BE2C (cell line): Measurements from ENCODE around the gene C16orf92.

ENCODE experiments used
- DNase-seq: peaks from one replicate; pipeline ENCODE4 v3.0.0-alpha.2; 2020
- H3K27me3 ChIP-seq: fragments of 250-450 bp; sonication (Bioruptor Pico); 2 replicates; pipeline ENCODE4 v1.5.1; 2020; ENCODE audit warnings: mild to moderate bottlenecking
- H3K36me3 ChIP-seq: fragments of 250-450 bp; sonication (Bioruptor Pico); 2 replicates; pipeline ENCODE4 v1.5.1; 2020; ENCODE audit warnings: mild to moderate bottlenecking
- H3K4me1 ChIP-seq: fragments of 250-450 bp; sonication (Bioruptor Pico); 2 replicates; pipeline ENCODE4 v1.5.1; 2020
- H3K4me3 ChIP-seq: 2 replicates; pipeline ENCODE4 v1.5.1; 2011; ENCODE audit warnings: low read depth, low read length
- H3K9me3 ChIP-seq: fragments of 250-450 bp; sonication (Bioruptor Pico); 2 replicates; pipeline ENCODE4 v1.5.1; 2020
- TF ChIP-seq, protein P1 (sequence below): IDR thresholded peaks from 2 replicates; pipeline ENCODE4 v1.5.1; 2012; ENCODE audit warnings: mild to moderate bottlenecking, low read depth, low read length

The C16orf92 gene

DNA sequence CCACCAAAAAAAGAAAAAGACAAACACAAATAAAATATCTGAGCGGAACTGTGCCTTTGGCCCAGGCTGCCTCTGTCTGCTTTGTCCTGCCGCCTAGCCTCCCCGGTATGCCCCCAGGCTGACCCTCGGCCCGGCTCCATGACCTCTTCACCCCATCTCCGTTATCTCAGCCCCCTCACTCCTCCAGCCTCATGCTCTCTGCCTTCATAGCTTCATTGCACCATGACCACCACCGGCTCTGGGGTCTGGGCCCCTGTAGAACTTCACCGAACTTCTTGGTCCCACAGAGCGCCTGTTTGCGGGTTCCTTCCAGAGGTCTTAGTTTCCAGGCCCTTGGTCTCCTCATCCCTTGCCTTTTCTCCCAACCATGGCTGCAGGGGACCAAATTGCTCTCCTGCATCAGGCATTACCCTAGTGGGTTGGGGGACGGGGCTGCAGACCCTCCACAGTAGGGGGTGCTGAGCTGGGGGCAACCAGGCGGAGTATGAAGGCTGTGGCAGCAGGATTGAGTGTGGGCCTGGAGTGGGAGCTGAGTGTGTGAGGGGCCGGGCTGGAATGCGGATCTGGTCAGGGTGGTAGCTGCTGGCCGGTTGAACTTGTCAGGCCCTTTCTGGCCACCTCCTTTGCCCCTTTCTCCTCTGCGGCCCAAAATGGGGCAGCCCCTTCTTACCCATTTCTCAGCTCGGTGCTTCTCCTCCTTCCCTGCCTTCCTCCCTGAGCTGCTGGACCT is 34.5 kb upstream of the C16orf92 start:
- peaks cover 81% of the 10 kb centered on the region for H3K36me3 ChIP-seq
- H3K9me3 ChIP-seq: no peaks in the 10 kb centered on the region
- H3K27me3 ChIP-seq: no peaks in the 10 kb centered on the region
- TF ChIP-seq, protein P1, sequence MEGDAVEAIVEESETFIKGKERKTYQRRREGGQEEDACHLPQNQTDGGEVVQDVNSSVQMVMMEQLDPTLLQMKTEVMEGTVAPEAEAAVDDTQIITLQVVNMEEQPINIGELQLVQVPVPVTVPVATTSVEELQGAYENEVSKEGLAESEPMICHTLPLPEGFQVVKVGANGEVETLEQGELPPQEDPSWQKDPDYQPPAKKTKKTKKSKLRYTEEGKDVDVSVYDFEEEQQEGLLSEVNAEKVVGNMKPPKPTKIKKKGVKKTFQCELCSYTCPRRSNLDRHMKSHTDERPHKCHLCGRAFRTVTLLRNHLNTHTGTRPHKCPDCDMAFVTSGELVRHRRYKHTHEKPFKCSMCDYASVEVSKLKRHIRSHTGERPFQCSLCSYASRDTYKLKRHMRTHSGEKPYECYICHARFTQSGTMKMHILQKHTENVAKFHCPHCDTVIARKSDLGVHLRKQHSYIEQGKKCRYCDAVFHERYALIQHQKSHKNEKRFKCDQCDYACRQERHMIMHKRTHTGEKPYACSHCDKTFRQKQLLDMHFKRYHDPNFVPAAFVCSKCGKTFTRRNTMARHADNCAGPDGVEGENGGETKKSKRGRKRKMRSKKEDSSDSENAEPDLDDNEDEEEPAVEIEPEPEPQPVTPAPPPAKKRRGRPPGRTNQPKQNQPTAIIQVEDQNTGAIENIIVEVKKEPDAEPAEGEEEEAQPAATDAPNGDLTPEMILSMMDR: no peak
- no peak overlapping the region for H3K4me3 ChIP-seq
- no peaks in the 10 kb centered on the region for H3K4me1 ChIP-seq
- no peak for DNase-seq

DNA sequence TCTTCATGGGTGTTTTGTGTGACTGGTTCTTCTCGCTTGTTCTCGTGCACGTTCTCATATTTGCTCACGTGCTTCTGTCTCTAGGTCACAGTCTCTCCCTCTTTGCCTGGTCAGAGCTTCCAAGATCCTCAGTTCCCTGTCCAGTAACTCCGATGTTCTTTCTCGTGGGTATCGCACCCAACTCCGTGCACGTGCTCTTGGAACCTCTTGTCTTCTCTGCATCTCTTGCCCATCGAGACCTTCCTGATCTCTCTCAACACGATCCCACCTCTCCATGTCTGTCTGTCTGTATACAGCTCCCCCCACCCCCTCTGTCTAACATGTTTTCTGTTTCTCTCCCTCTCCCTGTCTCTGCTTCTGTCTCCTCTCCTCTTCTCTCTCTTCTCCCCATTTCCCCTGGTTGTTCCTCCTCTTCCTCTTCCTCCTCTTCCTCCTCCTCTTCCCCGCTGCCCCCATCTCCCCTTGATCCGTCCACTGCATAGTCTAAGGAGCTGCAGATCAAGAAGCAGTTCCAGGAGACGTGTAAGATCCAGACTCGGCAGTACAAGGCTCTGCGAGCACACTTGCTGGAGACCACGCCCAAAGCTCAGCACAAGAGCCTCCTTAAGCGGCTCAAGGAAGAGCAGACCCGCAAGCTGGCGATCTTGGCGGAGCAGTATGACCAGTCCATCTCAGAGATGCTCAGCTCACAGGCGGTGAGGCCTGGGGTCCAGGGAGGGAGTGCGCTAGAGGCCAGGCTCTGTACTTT is 33.7 kb upstream of the C16orf92 start:
- Histone ChIP-seq H3K4me3 (no peak overlapping the region), H3K9me3 (no peaks in the 10 kb centered on the region), H3K36me3 (peaks cover 79% of the 10 kb centered on the region), H3K27me3 (no peaks in the 10 kb centered on the region), H3K4me1 (no peaks in the 10 kb centered on the region)
- DNase-seq: no peak
- TF ChIP-seq, protein P1: no peak

DNA sequence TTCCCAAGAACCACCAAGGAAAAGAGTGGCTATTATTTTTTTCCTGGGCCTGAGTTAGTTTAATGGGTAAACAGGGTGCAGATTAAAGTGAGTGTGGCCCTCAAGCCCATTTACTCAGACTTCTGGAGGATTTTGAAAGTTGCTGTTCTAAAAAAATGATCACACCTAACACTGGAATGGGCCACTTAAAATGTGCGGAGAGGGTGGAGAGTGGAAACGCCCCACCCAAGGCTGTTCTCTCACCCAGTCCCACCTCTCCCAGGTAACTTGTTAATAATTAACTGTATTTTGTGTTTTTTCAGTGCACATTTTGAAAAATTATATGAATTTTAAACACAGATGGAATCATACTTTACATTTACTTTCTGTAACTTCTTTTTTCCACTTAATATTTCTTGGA is 33.0 kb upstream of the C16orf92 start:
- no peak overlapping the region for H3K4me3 ChIP-seq
- H3K27me3 ChIP-seq: no peaks in the 10 kb centered on the region
- TF ChIP-seq, protein P1: no peak
- DNase-seq: no peak
- no peaks in the 10 kb centered on the region for H3K9me3 ChIP-seq
- H3K4me1 ChIP-seq: no peaks in the 10 kb centered on the region
- peaks cover 72% of the 10 kb centered on the region for H3K36me3 ChIP-seq

DNA sequence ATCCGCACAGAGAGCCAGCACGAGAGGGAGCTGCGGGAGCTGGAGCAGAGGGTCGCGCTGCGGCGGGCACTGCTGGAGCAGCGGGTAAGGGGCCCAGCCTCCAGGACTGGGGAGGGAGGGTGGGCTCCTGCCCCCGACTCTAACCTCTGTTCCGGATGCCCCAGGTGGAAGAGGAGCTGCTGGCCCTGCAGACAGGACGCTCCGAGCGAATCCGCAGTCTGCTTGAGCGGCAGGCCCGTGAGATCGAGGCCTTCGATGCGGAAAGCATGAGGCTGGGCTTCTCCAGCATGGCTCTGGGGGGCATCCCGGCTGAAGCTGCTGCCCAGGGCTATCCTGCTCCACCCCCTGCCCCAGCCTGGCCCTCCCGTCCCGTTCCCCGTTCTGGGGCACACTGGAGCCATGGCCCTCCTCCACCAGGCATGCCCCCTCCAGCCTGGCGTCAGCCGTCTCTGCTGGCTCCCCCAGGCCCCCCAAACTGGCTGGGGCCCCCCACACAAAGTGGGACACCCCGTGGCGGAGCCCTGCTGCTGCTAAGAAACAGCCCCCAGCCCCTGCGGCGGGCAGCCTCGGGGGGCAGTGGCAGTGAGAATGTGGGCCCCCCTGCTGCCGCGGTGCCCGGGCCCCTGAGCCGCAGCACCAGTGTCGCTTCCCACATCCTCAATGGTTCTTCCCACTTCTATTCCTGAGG is 32.0 kb upstream of the C16orf92 start:
- no peaks in the 10 kb centered on the region for H3K27me3 ChIP-seq
- H3K36me3 ChIP-seq: peaks cover 62% of the 10 kb centered on the region
- no peak for DNase-seq
- TF ChIP-seq, protein P1: no peak
- H3K4me1 ChIP-seq: no peaks in the 10 kb centered on the region
- no peak overlapping the region for H3K4me3 ChIP-seq
- H3K9me3 ChIP-seq: no peaks in the 10 kb centered on the region

DNA sequence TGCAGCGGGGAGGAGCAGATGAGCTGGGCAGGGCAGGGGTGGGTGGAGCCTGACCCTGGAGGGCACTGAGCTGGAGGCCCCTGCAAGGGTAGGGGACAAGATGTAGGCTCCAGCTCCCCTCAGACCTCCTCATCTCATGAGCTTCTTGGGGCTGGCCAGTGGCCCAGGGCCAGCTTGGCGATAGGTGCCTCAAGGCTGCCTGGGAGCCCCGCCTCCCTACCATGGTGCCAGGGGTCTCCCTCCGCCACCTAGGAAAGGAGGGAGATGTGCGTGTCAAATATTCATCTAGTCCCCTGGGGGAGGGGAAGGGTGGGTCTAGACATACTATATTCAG is 31.5 kb upstream of the C16orf92 start:
- TF ChIP-seq, protein P1: no peak
- peaks cover 57% of the 10 kb centered on the region for H3K36me3 ChIP-seq

More for the DNA sequence above, 31.5 kb upstream of the C16orf92 start:
- no peaks in the 10 kb centered on the region for H3K9me3 ChIP-seq
- no peaks in the 10 kb centered on the region for H3K27me3 ChIP-seq
- no peaks in the 10 kb centered on the region for H3K4me1 ChIP-seq
- no peak for DNase-seq
- H3K4me3 ChIP-seq: no peak overlapping the region
